ENCODE data around the gene CELF2. TPM values are rescaled to one million over a fixed set of nuclear protein-coding genes. Genes with fewer than 3 reads are reported as not detected.

Gene CELF2
- total and polyA plus RNA-seq, 9 of the 15 experiments (the other 6 are each of a cell fraction or from before 2014, with no cell fraction given), result 4.0 to 20.3 (median 11.1) TPM

DNA sequence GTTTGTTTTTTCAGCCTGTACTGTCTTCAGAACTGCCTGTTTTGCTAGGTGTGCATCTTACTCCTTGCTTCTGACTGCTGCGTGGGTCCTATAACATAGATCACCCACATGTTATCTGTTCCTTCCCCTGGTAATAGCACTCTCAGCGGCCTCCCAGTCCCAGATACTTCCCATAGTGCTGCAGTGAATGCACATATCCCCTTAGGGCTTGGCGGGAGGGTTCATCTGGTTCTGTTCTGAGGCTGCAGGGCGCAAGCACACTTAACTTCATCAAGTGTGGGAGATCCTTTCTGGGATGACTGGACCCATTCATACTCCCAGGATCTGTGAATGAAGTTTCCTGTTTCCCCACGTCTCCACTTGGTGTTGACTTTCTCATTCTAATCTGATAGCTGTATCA lies 90.7 kb downstream of the CELF2 start (continued):
- TF ChIP-seq ZBTB5 (IDR thresholded peaks at IDR 0.05) (no peak), NFRKB (IDR thresholded peaks at IDR 0.05; ENCODE audit: low read depth) (no peak)

DNA sequence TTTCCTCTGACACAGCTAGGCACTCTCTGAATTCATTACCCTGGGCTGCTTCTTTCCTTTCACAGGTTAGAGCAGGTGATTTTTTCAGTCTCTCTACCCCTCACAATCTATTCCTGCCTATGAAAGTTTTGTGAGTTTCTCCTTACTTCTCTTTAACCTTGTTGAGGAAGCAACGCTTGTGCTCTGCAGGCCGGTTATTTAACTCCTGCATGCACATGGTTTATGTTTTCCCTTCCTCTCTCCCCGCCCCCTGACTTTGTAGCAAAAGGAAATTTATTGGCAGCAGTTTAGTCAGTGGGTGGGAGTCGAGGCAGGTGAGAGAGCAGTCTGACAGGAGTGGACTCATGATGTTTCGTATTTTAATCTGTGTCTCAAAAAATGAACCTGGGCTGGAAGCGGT lies 91.9 kb downstream of the CELF2 start:
- Histone ChIP-seq H3K9me1 (ENCODE audit: control insufficient read depth, insufficient read depth, low read length) (no peaks in the 10 kb centered on the region), H2AFZ (ENCODE audit: low read depth, low read length) (no peak overlapping the region), H3K36me3 (ENCODE audit: control insufficient read depth, insufficient read depth, low read length) (no peaks in the 10 kb centered on the region), H3K4me3 (no peak overlapping the region), H3K79me2 (ENCODE audit: control insufficient read depth, insufficient read depth, low read length) (no peaks in the 10 kb centered on the region), H4K20me1 (replicated peaks; ENCODE audit: control insufficient read depth, insufficient read depth, low read length) (no peaks in the 10 kb centered on the region), H3K9me3 (replicated peaks; ENCODE audit: control insufficient read depth, insufficient read depth, low read depth, low read length) (no peaks in the 10 kb centered on the region), H3K4me1 (replicated peaks in 1 of 2; ENCODE audit: control insufficient read depth in 2 of 2, insufficient read depth in 2 of 2, low read length in 2 of 2) (no peaks in the 10 kb centered on the region; a peak in 2 of 5 replicates), H3K27me3 (ENCODE audit: control insufficient read depth in 2 of 2, insufficient read depth in 2 of 2, low read length in 2 of 2) (no peaks in the 10 kb centered on the region; a peak in 1 of 5 replicates), H3K9ac (ENCODE audit: insufficient read depth in 1 of 2, low read depth in 2 of 2, low read length in 2 of 2) (no peak overlapping the region), H3K27ac (ENCODE audit: extremely low read depth, low read depth, low read length) (no peak overlapping the region), H3K4me2 (ENCODE audit: insufficient read depth, low read length) (no peak overlapping the region)
- in situ Hi-C loops (cut with MboI), result no loop called here
- 20% methylated on average over 6 of the region's 6 CpGs for WGBS (ENCODE audit: insufficient coverage, low coverage, missing lambda C conversion rate)
- CTCF ChIA-PET (ENCODE audit: low intra/inter-chr PET ratio), result no interaction called here
- intact Hi-C loops (cut with micrococcal nuclease), result loop anchor here (5.0 kb wide), 1 partner anchor 68 kb away; no protein-coding TSS in a partner anchor
- no TSS peak for BruUV-seq (replicated peaks)
- TF ChIP-seq CHD1 (IDR thresholded peaks at IDR 0.05; ENCODE audit: low read length) (no peak), YBX1 (IDR thresholded peaks at IDR 0.05) (no peak), ZNF165 (CRISPR knock-in tag; IDR thresholded peaks at IDR 0.05; ENCODE audit: borderline replicate concordance) (no peak), RUNX1 (IDR thresholded peaks at IDR 0.05; ENCODE audit: low read depth) (no peak), PHB (CRISPR knock-in tag; IDR thresholded peaks at IDR 0.05) (no peak)
- POLR2A ChIA-PET, result no interaction called here
- ATAC-seq (no peak), FAIRE-seq (no peak), DNase-seq (ENCODE audit: extremely low read depth in 1 of 4, low spot score in 3 of 4) (no peak)

Measured in K562 (cell line).